GM21515 (cell line): ENCODE data around the gene SYNDIG1.

Source experiments
- ATAC-seq: cut with Tn5 transposase; IDR thresholded peaks from one replicate; pipeline ENCODE4 v1.9.1; 2021; ENCODE audit not compliant: unreplicated experiment

SYNDIG1 gene

DNA sequence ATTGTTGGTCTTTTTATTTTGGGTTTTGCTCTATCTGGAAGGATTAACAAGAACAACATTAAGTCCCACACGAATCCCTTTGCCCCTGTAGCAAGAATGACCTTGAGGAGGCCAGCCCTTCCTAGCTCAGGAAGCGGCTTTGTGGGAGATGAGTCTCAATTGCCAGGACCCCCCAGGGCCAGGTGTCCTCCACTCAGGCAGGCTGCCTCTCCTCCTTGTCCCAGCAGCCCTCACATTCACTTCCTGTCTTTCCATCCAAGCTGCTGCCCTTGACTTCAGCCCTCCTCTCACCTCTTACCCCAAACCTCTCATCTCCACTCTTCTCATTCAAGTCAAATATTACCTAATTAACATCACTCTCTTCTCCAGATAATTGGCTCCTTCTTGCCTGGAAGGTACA is 22.6 kb upstream of the SYNDIG1 start:
- ATAC-seq = no peak

DNA sequence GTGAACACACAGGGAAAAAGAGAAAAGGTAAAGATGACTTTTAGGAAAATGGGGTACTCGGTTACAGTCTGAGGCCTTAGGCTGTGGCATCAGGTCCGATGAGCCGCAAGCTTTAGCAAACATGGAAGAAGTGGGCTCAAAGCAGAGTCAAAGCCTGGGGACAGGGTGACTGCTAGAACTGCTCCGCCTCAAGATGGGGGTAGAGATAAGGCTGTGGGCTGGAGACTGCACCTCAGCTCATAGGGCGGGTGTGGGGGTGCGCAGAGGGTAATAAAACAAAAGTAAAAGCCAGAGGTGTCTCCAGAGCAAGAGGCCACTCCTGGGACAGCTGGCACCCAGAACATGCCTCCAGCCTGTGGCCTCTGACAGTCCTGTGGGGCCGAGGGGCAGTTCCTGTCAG is 21.3 kb upstream of the SYNDIG1 start:
- ATAC-seq = no peak

- ATAC-seq = no peak
These were observed 20.3 kb upstream of the SYNDIG1 start for GRCh38 chr20:24449026-24449720.

DNA sequence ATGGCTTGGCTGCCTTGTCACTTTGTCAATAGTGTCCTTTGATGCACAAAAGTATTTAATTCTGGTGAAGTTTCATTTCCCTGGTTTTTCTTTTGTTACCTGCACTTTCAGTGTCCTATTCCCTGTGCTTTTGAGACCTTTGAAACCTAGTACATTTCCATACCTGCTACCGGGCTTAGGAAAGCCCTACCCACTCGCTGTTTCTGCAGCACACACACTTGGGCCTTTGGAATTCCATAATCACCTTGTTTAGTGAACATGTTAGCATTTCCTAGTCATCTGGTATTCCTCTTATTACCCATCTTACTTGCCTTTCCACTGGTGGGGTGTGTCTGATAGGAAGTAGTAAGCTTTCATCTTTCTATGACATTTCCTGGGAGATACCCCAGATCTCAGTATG is 19.3 kb upstream of the SYNDIG1 start:
- ATAC-seq = no peak

- no peak for ATAC-seq
These were observed 18.6 kb upstream of the SYNDIG1 start for GRCh38 chr20:24450624-24451376.

DNA sequence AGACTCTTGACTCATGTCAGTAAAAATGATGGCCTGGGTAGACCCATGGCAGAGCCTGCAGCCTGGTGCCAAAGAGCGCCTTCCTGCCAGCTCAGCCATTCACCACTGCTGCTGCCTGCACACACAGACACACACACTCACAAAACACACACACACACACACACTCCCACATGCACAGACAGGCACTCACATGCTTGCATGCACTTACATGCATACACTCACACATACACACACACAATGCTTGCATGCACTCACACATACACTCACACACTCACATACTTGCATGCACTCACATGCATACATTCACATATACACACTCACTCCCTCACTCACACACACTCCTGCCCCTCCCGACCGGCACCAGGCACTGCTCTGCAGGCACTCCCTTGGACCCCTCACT is 18.0 kb upstream of the SYNDIG1 start:
- ATAC-seq = no peak

- ATAC-seq = no peak
These were observed 17.4 kb upstream of the SYNDIG1 start for GRCh38 chr20:24452016-24452415.

DNA sequence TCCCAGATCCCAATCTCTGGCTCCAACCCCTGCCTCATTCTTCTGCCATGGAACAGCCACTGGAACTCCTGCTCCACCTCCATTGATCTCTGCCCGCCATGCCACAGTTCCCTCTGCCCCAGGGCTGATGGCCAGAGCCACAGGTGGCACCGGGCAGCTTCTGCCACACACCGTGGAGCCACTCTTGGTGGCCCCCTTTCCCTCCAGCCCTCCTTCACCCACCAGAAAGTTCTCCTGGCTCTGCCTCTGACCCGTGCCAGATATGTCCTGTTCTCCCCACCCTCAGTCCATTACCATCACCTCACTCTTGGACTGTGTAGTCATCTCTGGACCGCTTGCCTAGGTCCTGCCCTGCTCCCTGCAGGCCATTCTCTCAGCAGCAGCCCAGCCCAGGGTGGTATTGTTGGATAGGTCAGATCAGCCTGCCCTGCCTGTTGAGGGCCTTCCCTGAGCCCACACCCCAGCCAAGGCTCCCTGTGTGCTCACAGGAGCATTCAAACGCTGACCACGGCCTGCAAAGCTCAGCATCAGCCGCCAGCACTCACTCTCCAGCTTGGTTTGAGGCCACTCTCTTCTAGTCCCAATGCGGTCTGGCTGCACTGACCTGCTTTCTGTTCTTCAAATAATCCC is 16.8 kb upstream of the SYNDIG1 start:
- ATAC-seq = no peak

GRCh38 chr20:24453869-24454268 is 15.6 kb upstream of the SYNDIG1 start:
- no peak for ATAC-seq

- no peak for ATAC-seq
These were observed 14.3 kb upstream of the SYNDIG1 start for GRCh38 chr20:24455081-24455480.

- no peak for ATAC-seq
These were observed 13.0 kb upstream of the SYNDIG1 start for GRCh38 chr20:24456398-24456781.

DNA sequence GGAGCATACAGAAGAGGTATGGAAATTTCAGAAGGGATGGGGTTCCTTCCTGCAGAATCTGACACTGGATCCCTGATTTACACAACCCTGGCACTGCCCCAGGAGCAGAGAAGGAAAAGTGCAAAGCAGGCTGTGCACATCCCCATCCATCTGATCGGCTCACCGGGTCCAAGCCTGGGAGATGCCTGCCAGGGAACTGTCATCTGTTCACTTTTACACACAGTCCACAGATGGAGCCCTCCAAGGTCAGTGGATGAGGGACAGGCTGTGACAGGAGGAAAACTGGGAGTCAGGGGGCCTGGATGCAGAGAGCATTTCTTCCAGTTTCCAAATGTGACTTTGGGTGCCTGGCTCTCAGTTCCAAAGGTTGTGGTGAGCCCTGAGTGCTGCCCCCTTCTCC is 11.0 kb upstream of the SYNDIG1 start:
- ATAC-seq = no peak

DNA sequence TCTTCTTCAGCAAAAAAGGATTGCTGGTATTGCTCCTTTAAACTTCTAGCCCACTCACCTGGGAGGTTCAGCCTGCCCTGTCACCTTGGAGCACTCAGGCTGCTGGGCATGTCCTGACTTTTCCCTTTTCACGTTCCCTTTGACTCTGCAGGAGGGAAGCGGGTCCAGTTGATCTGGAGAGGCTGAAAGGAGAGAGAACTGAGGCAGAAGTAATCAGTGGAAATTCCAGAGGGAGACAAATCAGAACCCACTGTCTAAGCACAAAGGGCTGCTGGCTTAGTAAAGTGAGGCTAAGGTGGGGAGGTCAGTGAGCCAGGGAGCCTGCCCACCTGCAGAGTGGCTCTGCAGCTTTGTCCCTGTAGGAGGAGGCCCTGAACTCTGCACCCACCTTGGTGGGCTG is 9.7 kb upstream of the SYNDIG1 start:
- no peak for ATAC-seq

- ATAC-seq = no peak
These were observed 8.7 kb upstream of the SYNDIG1 start for GRCh38 chr20:24460712-24461111.

DNA sequence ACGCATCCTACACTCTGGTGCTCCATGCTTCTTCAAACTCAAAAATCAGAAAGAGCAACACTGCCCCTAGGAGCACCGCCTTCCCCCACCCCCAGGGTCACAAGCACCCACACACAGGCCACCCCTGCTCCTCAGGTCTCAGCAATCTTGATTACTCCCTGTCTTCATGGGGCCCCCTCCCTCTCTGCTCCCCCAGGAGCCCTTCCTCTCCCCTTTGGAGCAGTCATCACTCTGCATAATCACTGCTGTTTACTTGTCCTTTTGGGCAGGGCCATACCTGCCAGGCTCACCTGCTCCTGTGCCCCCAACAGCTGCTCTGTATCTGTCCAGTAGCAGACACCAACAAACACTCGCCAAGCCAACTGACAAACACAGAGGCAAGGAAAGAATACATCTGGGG is 7.6 kb upstream of the SYNDIG1 start:
- no peak for ATAC-seq

DNA sequence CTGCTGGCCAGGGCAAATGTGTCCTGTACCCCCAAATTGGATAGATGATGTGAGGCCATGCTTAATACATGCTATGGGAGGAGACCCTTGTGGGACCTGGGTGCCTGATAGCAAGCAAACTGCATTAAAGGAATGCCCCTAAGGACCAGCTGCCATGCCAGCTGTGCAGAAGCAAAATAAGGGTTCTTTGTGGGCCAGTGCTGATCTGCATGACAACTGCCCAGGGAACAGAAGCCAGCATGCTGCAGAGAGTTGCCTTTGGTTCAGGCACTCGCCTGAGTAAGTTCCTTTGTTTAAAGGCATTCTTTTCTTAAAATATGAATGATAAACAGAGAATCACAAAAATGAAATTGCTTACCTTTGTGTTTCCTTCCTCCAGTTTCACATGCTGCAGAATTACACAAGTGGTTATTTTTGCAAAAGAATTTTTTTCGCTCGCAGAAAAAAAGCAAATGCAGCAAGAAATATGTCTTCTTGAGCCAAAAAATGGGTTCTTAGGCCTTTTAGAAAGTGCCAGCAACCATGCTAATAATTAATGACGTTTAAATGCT is 6.9 kb upstream of the SYNDIG1 start:
- ATAC-seq = no peak

DNA sequence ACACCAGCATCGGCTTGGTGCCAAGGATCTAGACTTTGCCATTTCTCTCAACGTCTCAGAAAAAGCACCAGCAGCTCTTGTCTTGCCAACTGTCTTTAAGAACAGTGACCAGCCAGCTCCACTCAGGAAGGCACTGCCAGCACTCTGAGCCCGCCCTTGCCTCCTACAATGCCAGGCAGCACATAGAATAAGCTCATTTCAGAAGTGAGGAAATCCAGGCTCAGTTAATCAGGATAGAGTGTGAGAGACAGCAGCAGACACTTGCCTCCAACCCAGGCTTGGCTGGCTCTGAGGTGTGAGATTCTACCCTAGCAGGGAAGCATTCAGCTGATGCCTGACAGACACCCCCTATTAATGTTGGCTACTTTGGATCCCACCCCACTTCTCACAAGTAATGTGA is 4.3 kb upstream of the SYNDIG1 start:
- no peak for ATAC-seq

DNA sequence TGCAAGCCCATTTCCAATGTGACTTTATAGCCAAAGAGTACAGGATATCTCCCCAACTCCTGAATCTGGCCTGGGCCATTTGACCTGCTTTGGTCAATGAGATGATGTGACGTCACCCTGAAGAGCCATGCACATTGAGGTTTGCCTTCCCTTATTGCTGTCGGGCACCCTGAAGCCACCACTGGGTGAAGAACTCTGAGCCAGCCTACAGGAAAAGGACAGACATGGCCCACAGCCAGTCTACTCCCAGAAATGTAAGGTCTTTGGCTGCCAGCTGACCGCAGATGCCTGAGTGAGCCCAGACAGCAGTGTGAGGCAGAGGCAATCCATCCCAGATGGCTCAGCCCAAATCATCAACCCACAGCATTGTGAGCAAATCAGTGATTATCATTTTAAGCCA is 3.7 kb upstream of the SYNDIG1 start:
- ATAC-seq = no peak

- ATAC-seq = no peak
These were observed 871 bp upstream of the SYNDIG1 start for GRCh38 chr20:24468401-24469115.

DNA sequence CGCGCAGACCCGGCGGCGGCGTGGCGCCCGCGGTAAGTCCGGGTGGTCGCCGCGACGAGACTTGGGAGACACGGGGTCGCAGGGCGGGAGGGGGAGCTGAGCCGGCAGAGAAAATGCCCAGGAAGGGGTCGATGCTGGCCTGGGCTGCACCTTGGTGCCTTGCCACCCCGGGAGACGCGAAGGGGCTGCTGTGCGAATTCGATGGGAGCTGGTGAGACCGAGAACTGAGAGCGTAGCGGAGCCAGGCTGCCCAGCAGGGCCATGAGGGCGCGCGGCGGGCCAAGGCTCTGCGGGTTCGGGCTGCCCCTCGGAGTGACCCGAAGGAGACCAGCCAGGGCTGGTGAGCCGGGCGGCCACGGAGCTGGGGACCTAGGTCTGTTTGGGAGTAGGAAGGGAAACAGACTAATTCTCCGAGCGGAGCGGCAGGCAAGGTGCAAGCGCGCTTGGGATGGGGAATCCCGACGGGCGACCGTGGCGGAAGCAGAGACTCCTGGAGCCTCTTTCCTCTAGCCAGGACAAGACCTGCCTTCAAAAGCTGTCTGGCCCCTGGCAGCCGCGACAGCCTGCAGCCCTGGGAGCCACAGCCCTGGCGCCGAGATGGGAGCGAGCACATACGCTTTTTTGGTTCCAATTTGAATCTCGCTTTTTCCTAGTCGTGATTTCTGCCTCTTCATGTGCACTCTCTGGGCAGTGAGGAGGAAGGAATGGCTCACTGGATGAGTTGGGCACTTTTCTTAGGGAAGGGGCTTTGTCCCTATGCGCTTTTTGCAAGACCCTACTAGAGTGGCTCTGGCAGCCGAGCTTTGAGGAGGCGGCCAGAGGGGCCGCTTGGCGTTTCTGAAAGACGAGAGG is 691 bp downstream of the SYNDIG1 start:
- ATAC-seq = no peak
